ENCODE measurements around the gene CCDC92.
"Not testable (repeated sequence)": the region's sequence is repeated elsewhere in the genome, so short reads cannot be mapped to it uniquely, and the experiment has no call there.

Gene CCDC92

GRCh38 chr12:123947531-123947930 lies 25.1 kb downstream of the CCDC92 start:
- not testable (repeated sequence) for DNase-seq

GRCh38 chr12:123946516-123947505 lies 25.8 kb downstream of the CCDC92 start:
- not testable (repeated sequence) for DNase-seq

- no peak for DNase-seq
These were observed 26.5 kb downstream of the CCDC92 start for GRCh38 chr12:123946152-123946515.

- DNase-seq = no peak
These were observed 27.1 kb downstream of the CCDC92 start for GRCh38 chr12:123945287-123946151.

GRCh38 chr12:123944696-123945095 lies 27.9 kb downstream of the CCDC92 start:
- no peak for DNase-seq

GRCh38 chr12:123943816-123944215 lies 28.8 kb downstream of the CCDC92 start:
- no peak for DNase-seq

- no peak for DNase-seq
These were observed 29.6 kb downstream of the CCDC92 start for GRCh38 chr12:123942911-123943648.

- no peak for DNase-seq
These were observed 30.4 kb downstream of the CCDC92 start for GRCh38 chr12:123942238-123942653.

- no peak for DNase-seq
These were observed 30.9 kb downstream of the CCDC92 start for GRCh38 chr12:123941624-123942237.

- DNase-seq = no peak
These were observed 31.6 kb downstream of the CCDC92 start for GRCh38 chr12:123941000-123941399.

- no peak for DNase-seq
These were observed 32.0 kb downstream of the CCDC92 start for GRCh38 chr12:123940627-123940966.

- no peak for DNase-seq
These were observed 32.7 kb downstream of the CCDC92 start for GRCh38 chr12:123939716-123940626.

- peak; percentile 31 for DNase-seq
These were observed 33.8 kb downstream of the CCDC92 start for GRCh38 chr12:123938679-123939480.

- DNase-seq = peak; percentile 54
These were observed 34.7 kb downstream of the CCDC92 start for GRCh38 chr12:123937707-123938591.

GRCh38 chr12:123936956-123937706 lies 35.5 kb downstream of the CCDC92 start:
- no peak for DNase-seq

GRCh38 chr12:123936471-123936870 lies 36.2 kb downstream of the CCDC92 start:
- no peak for DNase-seq

GRCh38 chr12:123935956-123936355 lies 36.7 kb downstream of the CCDC92 start:
- DNase-seq = no peak

GRCh38 chr12:123934829-123935228 lies 37.8 kb downstream of the CCDC92 start:
- DNase-seq = no peak

Measured in activated CD4-positive, alpha-beta T cell treated with anti-CD3 and anti-CD28 coated beads for 48 hours (primary cell).